Liver (tissue), 9 donors: ENCODE measurements around the gene NPAS2. TPM values are rescaled to one million over a fixed set of nuclear protein-coding genes. Genes with fewer than 3 reads are reported as not detected.

Experiments used
- DNase-seq: peaks from one replicate; pipeline ENCODE4 v3.0.0-alpha.2; 2017; ENCODE audit warnings: low spot score
- H3K27ac ChIP-seq, 2 donors: one replicate each; pipeline ENCODE4 v1.7.0; 2013; ENCODE audit warnings: inconsistent platforms in 2 of 2, low read length in 2 of 2, control low read depth in 1 of 2, low read depth in 1 of 2, mild to moderate bottlenecking in 1 of 2
- H3K27me3 ChIP-seq, 4 donors: one replicate each; pipeline versions ENCODE4 v1.6.1 to v1.7.0; 2013; ENCODE audit warnings: low read length in 3 of 4, inconsistent platforms in 1 of 4, mild to moderate bottlenecking in 1 of 4, moderate library complexity in 1 of 4; ENCODE audit not compliant: control insufficient read depth in 4 of 4, insufficient read depth in 4 of 4
- H3K36me3 ChIP-seq, 4 donors: one replicate each; pipeline versions ENCODE4 v1.6.1 to v1.7.0; 2013; ENCODE audit warnings: low read length in 3 of 4, mild to moderate bottlenecking in 3 of 4, low read depth in 1 of 4, moderate library complexity in 1 of 4; ENCODE audit not compliant: control insufficient read depth in 4 of 4, insufficient read depth in 3 of 4
- H3K4me1 ChIP-seq, 4 donors: one replicate each; pipeline versions ENCODE4 v1.6.1 to v1.7.0; 2013; ENCODE audit warnings: low read length in 3 of 4, mild to moderate bottlenecking in 3 of 4, moderate library complexity in 1 of 4; ENCODE audit not compliant: control insufficient read depth in 4 of 4, insufficient read depth in 4 of 4
- H3K4me3 ChIP-seq, 3 donors: one replicate each; pipeline versions ENCODE4 v1.6.1 to v1.7.0; 2013; ENCODE audit warnings: low read length in 3 of 3, control low read depth in 1 of 3, low read depth in 1 of 3, mild to moderate bottlenecking in 1 of 3
- H3K9ac ChIP-seq, 2 donors: one replicate each; pipeline ENCODE4 v1.7.0; 2013; ENCODE audit warnings: low read length in 2 of 2, mild to moderate bottlenecking in 2 of 2, moderate library complexity in 2 of 2, control low read depth in 1 of 2, low read depth in 1 of 2
- H3K9me3 ChIP-seq, 4 donors: one replicate each; pipeline versions ENCODE4 v1.6.1 to v1.7.0; 2013; ENCODE audit warnings: low read length in 3 of 4; ENCODE audit not compliant: control insufficient read depth in 4 of 4
- EGR1 ChIP-seq, 2 donors: IDR thresholded peaks; 2 replicates each; pipeline ENCODE4 v1.6.1; 2016 to 2018; ENCODE audit warnings: antibody characterized with exemption in 2 of 2, low read depth in 2 of 2
- FOXA1 ChIP-seq: IDR thresholded peaks from 2 replicates; pipeline ENCODE4 v1.6.1; 2016; ENCODE audit warnings: antibody characterized with exemption
- FOXA2 ChIP-seq: IDR thresholded peaks from 2 replicates; pipeline ENCODE4 v1.6.1; 2016; ENCODE audit warnings: antibody characterized with exemption
- GABPA ChIP-seq, 2 donors: IDR thresholded peaks in 1 of 2; conservative IDR thresholded peaks in 1 of 2; 2 replicates each; pipeline ENCODE4 v1.6.1; 2016; ENCODE audit warnings: antibody characterized with exemption in 2 of 2, mild to moderate bottlenecking in 1 of 2, moderate library complexity in 1 of 2
- HNF4A ChIP-seq, 2 donors: conservative IDR thresholded peaks; 2 replicates each; pipeline ENCODE4 v1.6.1; 2016; ENCODE audit warnings: antibody characterized with exemption in 2 of 2, mild to moderate bottlenecking in 2 of 2
- HNF4G ChIP-seq: IDR thresholded peaks from 2 replicates; pipeline ENCODE4 v1.6.1; 2016; ENCODE audit warnings: antibody characterized with exemption
- JUND ChIP-seq, 2 donors: IDR thresholded peaks; 2 replicates each; pipeline ENCODE4 v1.6.1; 2016; ENCODE audit warnings: antibody characterized with exemption in 2 of 2
- NR2F2 ChIP-seq: IDR thresholded peaks from 2 replicates; pipeline ENCODE4 v1.6.1; 2016; ENCODE audit warnings: antibody characterized with exemption
- RAD21 ChIP-seq, 2 donors: IDR thresholded peaks; 2 replicates each; pipeline ENCODE4 v1.6.1; 2016; ENCODE audit warnings: antibody characterized with exemption in 2 of 2, mild to moderate bottlenecking in 2 of 2
- RXRA ChIP-seq, 2 donors: IDR thresholded peaks; 2 replicates each; pipeline ENCODE4 v1.6.1; 2017 to 2018; ENCODE audit warnings: antibody characterized with exemption in 2 of 2, mild to moderate bottlenecking in 1 of 2
- SP1 ChIP-seq: IDR thresholded peaks from 2 replicates; pipeline ENCODE4 v1.6.1; 2018; ENCODE audit warnings: antibody characterized with exemption, mild to moderate bottlenecking
- TAF1 ChIP-seq: conservative IDR thresholded peaks from 2 replicates; pipeline ENCODE4 v1.6.1; 2016; ENCODE audit warnings: antibody characterized with exemption, mild to moderate bottlenecking
- YY1 ChIP-seq: IDR thresholded peaks from 2 replicates; pipeline ENCODE4 v1.6.1; 2016; ENCODE audit warnings: antibody characterized with exemption, mild to moderate bottlenecking
- WGBS: extraction: QIAGEN DNeasy Blood & Tissue Kit; methylation state at CpG from one replicate; pipeline ENCODE4 v1.1.7; 2013; 5-methylcytosine and 5-hydroxymethylcytosine counted together
- polyA plus RNA-seq, 2 donors: library from polyadenylated mRNA; stranded (reverse) in 1 of 2; unstranded in 1 of 2; fragments of 200-250 nt in 1 of 2; fragments of >200 nt in 1 of 2; fragmentation: Nextera tagmentation in 1 of 2; extraction: Ambion mirVana in 1 of 2; gene quantifications; one replicate each; pipeline versions ENCODE4 v1.2.1 to v1.2.3, GENCODE V29; 2013 to 2015
- total RNA-seq, 2 donors: library from RNA; depleted of rRNA; stranded (reverse); fragments of >200 nt; gene quantifications; one replicate each; pipeline ENCODE4 v1.2.3, GENCODE V29; 2014
- TF ChIP-seq, protein P1 (sequence below): IDR thresholded peaks from 2 replicates; pipeline ENCODE4 v1.6.1; 2016; ENCODE audit warnings: antibody characterized with exemption
- TF ChIP-seq, protein P2 (sequence below): fragments of 150-350 bp; IDR thresholded peaks from 2 replicates; pipeline ENCODE4 v1.5.1; 2017; ENCODE audit warnings: improper control_type of control experiment, low read depth, low read length; ENCODE audit not compliant: missing input control
- TF ChIP-seq, protein P3 (sequence below): IDR thresholded peaks from 2 replicates; pipeline ENCODE4 v1.6.1; 2016; ENCODE audit warnings: antibody characterized with exemption, mild to moderate bottlenecking
- TF ChIP-seq, protein P4 (sequence below): IDR thresholded peaks from 2 replicates; pipeline ENCODE4 v1.6.1; 2016; ENCODE audit warnings: antibody characterized with exemption
- TF ChIP-seq, protein P5 (sequence below): IDR thresholded peaks from 2 replicates; pipeline ENCODE4 v1.6.1; 2016; ENCODE audit warnings: antibody characterized with exemption
- donor health status: healthy.
- donor health status: healthy.
- donor health status: healthy.
- donor health status: healthy.
- donor health status: healthy.

Gene NPAS2
- total and polyA plus RNA-seq, 4 donors = 0.33 to 24.3 (median 6.6) TPM

DNA sequence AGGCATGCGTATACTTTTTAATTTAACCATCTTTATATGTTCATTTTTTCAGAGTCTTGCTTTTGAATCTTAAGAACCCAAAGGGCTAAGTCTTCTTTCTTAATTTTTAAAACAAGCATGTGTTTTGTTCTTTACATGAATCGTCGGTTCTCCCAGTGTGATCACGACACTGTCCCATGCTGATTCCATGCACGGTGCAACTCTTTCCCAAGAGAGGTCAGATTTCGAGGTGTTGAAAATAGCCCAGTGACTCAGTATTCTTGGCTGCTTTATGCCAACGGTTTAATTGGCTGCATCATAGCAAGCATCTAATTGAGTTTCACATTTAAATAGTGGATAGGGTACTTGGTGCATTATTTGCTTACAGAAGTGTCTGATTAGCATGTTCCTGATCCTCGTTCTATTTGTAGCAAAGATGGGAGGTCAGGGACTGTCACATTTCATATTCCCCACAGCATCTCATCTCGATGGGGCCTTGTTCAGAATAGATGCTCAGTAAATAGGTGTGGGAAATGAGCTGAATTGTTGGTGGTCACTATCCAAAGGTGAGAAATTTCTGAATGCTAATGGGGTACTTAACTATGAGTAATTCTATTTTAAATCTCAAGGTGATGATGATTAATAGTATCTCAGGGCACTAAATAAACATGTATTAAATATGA is 2.8 kb downstream of the NPAS2 start:
- Histone ChIP-seq H3K9ac (peak overlapping the region in 1 of 2 donors; percentile 78), H3K4me1 (peaks cover 10 to 23% (median 21%) of the 10 kb centered on the region in 4 donors), H3K9me3 (no peaks in the 10 kb centered on the region), H3K36me3 (no peaks in the 10 kb centered on the region), H3K27me3 (no peaks in the 10 kb centered on the region), H3K27ac (peak overlapping the region; percentile 69 to 91), H3K4me3 (no peak overlapping the region)
- TF ChIP-seq TAF1 (no peak), NR2F2 (peak; percentile 56), FOXA1 (no peak), HNF4A (conservative IDR thresholded peaks at IDR 0.05) (peak; percentile 62 to 87), JUND (IDR thresholded peaks at IDR 0.05) (peak; percentile 85 to 89), RAD21 (IDR thresholded peaks at IDR 0.05) (peak; percentile 28 to 48), EGR1 (IDR thresholded peaks at IDR 0.05; ENCODE audit: low read depth in 2 of 2) (no peak), YY1 (no peak), FOXA2 (no peak), HNF4G (no peak), SP1 (peak; percentile 14), RXRA (IDR thresholded peaks at IDR 0.05) (peak; percentile 41 to 84), GABPA (IDR thresholded peaks at IDR 0.05 in 1 of 2, conservative IDR thresholded peaks at IDR 0.05 in 1 of 2) (no peak)
- TF ChIP-seq, protein P1, sequence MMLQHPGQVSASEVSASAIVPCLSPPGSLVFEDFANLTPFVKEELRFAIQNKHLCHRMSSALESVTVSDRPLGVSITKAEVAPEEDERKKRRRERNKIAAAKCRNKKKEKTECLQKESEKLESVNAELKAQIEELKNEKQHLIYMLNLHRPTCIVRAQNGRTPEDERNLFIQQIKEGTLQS = peak; percentile 90
- TF ChIP-seq, protein P2, sequence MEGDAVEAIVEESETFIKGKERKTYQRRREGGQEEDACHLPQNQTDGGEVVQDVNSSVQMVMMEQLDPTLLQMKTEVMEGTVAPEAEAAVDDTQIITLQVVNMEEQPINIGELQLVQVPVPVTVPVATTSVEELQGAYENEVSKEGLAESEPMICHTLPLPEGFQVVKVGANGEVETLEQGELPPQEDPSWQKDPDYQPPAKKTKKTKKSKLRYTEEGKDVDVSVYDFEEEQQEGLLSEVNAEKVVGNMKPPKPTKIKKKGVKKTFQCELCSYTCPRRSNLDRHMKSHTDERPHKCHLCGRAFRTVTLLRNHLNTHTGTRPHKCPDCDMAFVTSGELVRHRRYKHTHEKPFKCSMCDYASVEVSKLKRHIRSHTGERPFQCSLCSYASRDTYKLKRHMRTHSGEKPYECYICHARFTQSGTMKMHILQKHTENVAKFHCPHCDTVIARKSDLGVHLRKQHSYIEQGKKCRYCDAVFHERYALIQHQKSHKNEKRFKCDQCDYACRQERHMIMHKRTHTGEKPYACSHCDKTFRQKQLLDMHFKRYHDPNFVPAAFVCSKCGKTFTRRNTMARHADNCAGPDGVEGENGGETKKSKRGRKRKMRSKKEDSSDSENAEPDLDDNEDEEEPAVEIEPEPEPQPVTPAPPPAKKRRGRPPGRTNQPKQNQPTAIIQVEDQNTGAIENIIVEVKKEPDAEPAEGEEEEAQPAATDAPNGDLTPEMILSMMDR = no peak
- TF ChIP-seq, protein P3, sequence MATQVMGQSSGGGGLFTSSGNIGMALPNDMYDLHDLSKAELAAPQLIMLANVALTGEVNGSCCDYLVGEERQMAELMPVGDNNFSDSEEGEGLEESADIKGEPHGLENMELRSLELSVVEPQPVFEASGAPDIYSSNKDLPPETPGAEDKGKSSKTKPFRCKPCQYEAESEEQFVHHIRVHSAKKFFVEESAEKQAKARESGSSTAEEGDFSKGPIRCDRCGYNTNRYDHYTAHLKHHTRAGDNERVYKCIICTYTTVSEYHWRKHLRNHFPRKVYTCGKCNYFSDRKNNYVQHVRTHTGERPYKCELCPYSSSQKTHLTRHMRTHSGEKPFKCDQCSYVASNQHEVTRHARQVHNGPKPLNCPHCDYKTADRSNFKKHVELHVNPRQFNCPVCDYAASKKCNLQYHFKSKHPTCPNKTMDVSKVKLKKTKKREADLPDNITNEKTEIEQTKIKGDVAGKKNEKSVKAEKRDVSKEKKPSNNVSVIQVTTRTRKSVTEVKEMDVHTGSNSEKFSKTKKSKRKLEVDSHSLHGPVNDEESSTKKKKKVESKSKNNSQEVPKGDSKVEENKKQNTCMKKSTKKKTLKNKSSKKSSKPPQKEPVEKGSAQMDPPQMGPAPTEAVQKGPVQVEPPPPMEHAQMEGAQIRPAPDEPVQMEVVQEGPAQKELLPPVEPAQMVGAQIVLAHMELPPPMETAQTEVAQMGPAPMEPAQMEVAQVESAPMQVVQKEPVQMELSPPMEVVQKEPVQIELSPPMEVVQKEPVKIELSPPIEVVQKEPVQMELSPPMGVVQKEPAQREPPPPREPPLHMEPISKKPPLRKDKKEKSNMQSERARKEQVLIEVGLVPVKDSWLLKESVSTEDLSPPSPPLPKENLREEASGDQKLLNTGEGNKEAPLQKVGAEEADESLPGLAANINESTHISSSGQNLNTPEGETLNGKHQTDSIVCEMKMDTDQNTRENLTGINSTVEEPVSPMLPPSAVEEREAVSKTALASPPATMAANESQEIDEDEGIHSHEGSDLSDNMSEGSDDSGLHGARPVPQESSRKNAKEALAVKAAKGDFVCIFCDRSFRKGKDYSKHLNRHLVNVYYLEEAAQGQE = no peak
- TF ChIP-seq, protein P4, sequence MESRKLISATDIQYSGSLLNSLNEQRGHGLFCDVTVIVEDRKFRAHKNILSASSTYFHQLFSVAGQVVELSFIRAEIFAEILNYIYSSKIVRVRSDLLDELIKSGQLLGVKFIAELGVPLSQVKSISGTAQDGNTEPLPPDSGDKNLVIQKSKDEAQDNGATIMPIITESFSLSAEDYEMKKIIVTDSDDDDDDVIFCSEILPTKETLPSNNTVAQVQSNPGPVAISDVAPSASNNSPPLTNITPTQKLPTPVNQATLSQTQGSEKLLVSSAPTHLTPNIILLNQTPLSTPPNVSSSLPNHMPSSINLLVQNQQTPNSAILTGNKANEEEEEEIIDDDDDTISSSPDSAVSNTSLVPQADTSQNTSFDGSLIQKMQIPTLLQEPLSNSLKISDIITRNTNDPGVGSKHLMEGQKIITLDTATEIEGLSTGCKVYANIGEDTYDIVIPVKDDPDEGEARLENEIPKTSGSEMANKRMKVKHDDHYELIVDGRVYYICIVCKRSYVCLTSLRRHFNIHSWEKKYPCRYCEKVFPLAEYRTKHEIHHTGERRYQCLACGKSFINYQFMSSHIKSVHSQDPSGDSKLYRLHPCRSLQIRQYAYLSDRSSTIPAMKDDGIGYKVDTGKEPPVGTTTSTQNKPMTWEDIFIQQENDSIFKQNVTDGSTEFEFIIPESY = no peak
- TF ChIP-seq, protein P5, sequence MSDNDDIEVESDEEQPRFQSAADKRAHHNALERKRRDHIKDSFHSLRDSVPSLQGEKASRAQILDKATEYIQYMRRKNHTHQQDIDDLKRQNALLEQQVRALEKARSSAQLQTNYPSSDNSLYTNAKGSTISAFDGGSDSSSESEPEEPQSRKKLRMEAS = peak; percentile 42
- DNase-seq = no peak
- 44% methylated on average over 9 of the region's 9 CpGs for WGBS
